Measurements from ENCODE around the gene PIWIL4. TPM values are rescaled to one million over a fixed set of nuclear protein-coding genes. Genes with fewer than 3 reads are reported as not detected.

The PIWIL4 gene
- total RNA-seq, 1 experiment from 2014 or later: not detected

GRCh38 chr11:94585399-94585798 is 18.2 kb downstream of the PIWIL4 start:
- Histone ChIP-seq H2BK12ac (ENCODE audit: insufficient read length, low read depth, low read length) (no peak overlapping the region), H3K79me2 (ENCODE audit: insufficient read depth, low read length) (no peaks in the 10 kb centered on the region), H4K91ac (ENCODE audit: insufficient read length, low read depth, low read length) (no peak overlapping the region), H3K18ac (ENCODE audit: insufficient read length, low read depth, low read length) (no peak overlapping the region), H3K4ac (ENCODE audit: low read depth, low read length) (no peak overlapping the region), H4K8ac (replicated peaks; ENCODE audit: insufficient read length, low read depth, low read length) (no peak overlapping the region), H3K56ac (ENCODE audit: insufficient read length, low read depth, low read length) (no peak overlapping the region), H3K23me2 (ENCODE audit: insufficient read length, low read depth, low read length, poor library complexity, severe bottlenecking) (no peaks in the 10 kb centered on the region), H2BK15ac (ENCODE audit: low read depth, low read length) (no peak overlapping the region), H2AK5ac (ENCODE audit: insufficient read length, low read length) (no peak overlapping the region), H2AFZ (ENCODE audit: low read length) (no peak overlapping the region), H3K9me3 (ENCODE audit: control insufficient read depth, low read depth, low read length) (no peaks in the 10 kb centered on the region), H2BK120ac (ENCODE audit: low read depth, low read length, poor library complexity, severe bottlenecking) (no peak overlapping the region), H4K20me1 (ENCODE audit: control insufficient read depth, insufficient read depth, insufficient read length) (no peaks in the 10 kb centered on the region), H3K4me2 (ENCODE audit: insufficient read depth, insufficient read length, low read length) (no peak overlapping the region), H3K27ac (ENCODE audit: insufficient read length, low read depth, low read length) (no peak overlapping the region), H3T11ph (ENCODE audit: low read length) (no peak overlapping the region), H3K79me1 (ENCODE audit: insufficient read depth, low read depth, low read length, poor library complexity, severe bottlenecking) (no peaks in the 10 kb centered on the region), H4K5ac (ENCODE audit: insufficient read length, low read depth, low read length) (no peak overlapping the region), H3K23ac (ENCODE audit: insufficient read length, low read depth, low read length) (no peak overlapping the region), H2BK20ac (ENCODE audit: low read depth, low read length, poor library complexity, severe bottlenecking) (no peak overlapping the region), H2BK5ac (ENCODE audit: insufficient read length, low read length) (no peak overlapping the region), H3K9ac (ENCODE audit: extremely low read depth, insufficient read length, low read length) (no peak overlapping the region), H3K27me3 (ENCODE audit: insufficient read depth, low read length) (no peaks in the 10 kb centered on the region), H3K4me1 (ENCODE audit: insufficient read depth, low read length) (no peaks in the 10 kb centered on the region), H3K14ac (ENCODE audit: insufficient read depth, low read length) (no peak overlapping the region)
- peaks cover 19% of the 10 kb centered on the region for H3K27me3 Mint-ChIP-seq (ENCODE audit: low read depth)
- DNase-seq: no peak
- TF ChIP-seq, protein P1, sequence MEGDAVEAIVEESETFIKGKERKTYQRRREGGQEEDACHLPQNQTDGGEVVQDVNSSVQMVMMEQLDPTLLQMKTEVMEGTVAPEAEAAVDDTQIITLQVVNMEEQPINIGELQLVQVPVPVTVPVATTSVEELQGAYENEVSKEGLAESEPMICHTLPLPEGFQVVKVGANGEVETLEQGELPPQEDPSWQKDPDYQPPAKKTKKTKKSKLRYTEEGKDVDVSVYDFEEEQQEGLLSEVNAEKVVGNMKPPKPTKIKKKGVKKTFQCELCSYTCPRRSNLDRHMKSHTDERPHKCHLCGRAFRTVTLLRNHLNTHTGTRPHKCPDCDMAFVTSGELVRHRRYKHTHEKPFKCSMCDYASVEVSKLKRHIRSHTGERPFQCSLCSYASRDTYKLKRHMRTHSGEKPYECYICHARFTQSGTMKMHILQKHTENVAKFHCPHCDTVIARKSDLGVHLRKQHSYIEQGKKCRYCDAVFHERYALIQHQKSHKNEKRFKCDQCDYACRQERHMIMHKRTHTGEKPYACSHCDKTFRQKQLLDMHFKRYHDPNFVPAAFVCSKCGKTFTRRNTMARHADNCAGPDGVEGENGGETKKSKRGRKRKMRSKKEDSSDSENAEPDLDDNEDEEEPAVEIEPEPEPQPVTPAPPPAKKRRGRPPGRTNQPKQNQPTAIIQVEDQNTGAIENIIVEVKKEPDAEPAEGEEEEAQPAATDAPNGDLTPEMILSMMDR (conservative IDR thresholded peaks at IDR 0.05): no peak
- H3K27ac Mint-ChIP-seq: no peak overlapping the region
- no peaks in the 10 kb centered on the region for H3K9me3 Mint-ChIP-seq
- H3K36me3 Mint-ChIP-seq (ENCODE audit: insufficient read depth in 1 of 3, low read depth in 3 of 3): no peaks in the 10 kb centered on the region
- peaks cover 6% of the 10 kb centered on the region in 2 experiments for H3K4me1 Mint-ChIP-seq
- no peak overlapping the region for H3K4me3 Mint-ChIP-seq
- no CpG with 5 or more reads among the region's 3 CpGs for WGBS (ENCODE audit: extremely low coverage, insufficient read length, low lambda C conversion rate)
